Measurements from ENCODE around the gene ERAS. TPM values are rescaled to one million over a fixed set of nuclear protein-coding genes. Genes with fewer than 3 reads are reported as not detected.

ERAS gene
- total and polyA plus RNA-seq, 2 of the 13 experiments (the other 11 are each of a cell fraction or from before 2014, with no cell fraction given): 0.21 to 0.22 TPM

DNA sequence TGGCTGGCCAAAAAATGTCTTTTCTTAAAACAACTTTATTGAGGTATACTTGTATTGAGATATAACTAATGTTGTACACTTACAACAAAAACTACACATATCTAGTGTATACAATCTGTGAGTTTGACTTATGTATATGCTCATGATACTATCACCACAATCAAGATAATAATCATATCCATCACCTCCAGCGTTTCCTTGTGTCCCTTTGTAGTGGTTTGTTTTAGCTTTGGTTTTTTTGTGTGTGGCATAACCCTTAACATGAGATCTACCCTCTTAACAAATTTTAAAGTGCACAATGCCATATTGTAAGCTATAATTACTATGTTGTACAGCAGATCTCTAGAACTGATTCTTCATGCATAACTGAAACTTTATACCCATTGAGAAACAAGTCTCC, 22.5 kb downstream of the ERAS start:
- BruUV-seq (replicated peaks): no TSS peak
- no peaks in the 10 kb centered on the region for H3K36me3 ChIP-seq (replicated peaks in 1 of 2; ENCODE audit: control insufficient read depth in 1 of 2, insufficient read depth in 2 of 2, low read length in 2 of 2)
- no peaks in the 10 kb centered on the region for H4K20me1 ChIP-seq (ENCODE audit: insufficient read depth, low read length)
- no peak overlapping the region for H3K27ac ChIP-seq (ENCODE audit: extremely low read length, insufficient read depth, low read length)
- H3K9me3 ChIP-seq (ENCODE audit: low read length): no peaks in the 10 kb centered on the region
- H3K79me2 ChIP-seq (ENCODE audit: insufficient read depth, low read length): no peaks in the 10 kb centered on the region
- no peak overlapping the region for H3K9ac ChIP-seq (ENCODE audit: insufficient read depth, low read depth, low read length)
- intact Hi-C loops (cut with micrococcal nuclease; ENCODE audit: unreplicated experiment) (no loop called here), in situ Hi-C loops (cut with HindIII; ENCODE audit: extremely low pct_ligation_motif_present, low pct_unique_long_range_greater_than_20kb) (no loop called here)
- CTCF ChIA-PET (ENCODE audit: low intra/inter-chr PET ratio, low total read pairs): no interaction called here
- no peak overlapping the region for H3K4me3 ChIP-seq (replicated peaks in 1 of 3; ENCODE audit: insufficient read depth in 1 of 3, low read depth in 2 of 3, low read length in 3 of 3)
- ATAC-seq: no peak
- no peak overlapping the region for H2AFZ ChIP-seq (ENCODE audit: low read length)
- FAIRE-seq: no peak
- H3K27me3 ChIP-seq (ENCODE audit: control insufficient read depth in 1 of 2, insufficient read depth in 2 of 2, low read length in 2 of 2): no peaks in the 10 kb centered on the region
- peaks cover 23% of the 10 kb centered on the region; the same call in 1 of the 2 replicates for H3K4me1 ChIP-seq (ENCODE audit: insufficient read depth, low read length)
- no peak for TF ChIP-seq FLYWCH1 (CRISPR knock-in tag; IDR thresholded peaks at IDR 0.05)
- no peak for TF ChIP-seq ZFP36L1 (CRISPR knock-in tag; IDR thresholded peaks at IDR 0.05)
- TF ChIP-seq, protein P1, sequence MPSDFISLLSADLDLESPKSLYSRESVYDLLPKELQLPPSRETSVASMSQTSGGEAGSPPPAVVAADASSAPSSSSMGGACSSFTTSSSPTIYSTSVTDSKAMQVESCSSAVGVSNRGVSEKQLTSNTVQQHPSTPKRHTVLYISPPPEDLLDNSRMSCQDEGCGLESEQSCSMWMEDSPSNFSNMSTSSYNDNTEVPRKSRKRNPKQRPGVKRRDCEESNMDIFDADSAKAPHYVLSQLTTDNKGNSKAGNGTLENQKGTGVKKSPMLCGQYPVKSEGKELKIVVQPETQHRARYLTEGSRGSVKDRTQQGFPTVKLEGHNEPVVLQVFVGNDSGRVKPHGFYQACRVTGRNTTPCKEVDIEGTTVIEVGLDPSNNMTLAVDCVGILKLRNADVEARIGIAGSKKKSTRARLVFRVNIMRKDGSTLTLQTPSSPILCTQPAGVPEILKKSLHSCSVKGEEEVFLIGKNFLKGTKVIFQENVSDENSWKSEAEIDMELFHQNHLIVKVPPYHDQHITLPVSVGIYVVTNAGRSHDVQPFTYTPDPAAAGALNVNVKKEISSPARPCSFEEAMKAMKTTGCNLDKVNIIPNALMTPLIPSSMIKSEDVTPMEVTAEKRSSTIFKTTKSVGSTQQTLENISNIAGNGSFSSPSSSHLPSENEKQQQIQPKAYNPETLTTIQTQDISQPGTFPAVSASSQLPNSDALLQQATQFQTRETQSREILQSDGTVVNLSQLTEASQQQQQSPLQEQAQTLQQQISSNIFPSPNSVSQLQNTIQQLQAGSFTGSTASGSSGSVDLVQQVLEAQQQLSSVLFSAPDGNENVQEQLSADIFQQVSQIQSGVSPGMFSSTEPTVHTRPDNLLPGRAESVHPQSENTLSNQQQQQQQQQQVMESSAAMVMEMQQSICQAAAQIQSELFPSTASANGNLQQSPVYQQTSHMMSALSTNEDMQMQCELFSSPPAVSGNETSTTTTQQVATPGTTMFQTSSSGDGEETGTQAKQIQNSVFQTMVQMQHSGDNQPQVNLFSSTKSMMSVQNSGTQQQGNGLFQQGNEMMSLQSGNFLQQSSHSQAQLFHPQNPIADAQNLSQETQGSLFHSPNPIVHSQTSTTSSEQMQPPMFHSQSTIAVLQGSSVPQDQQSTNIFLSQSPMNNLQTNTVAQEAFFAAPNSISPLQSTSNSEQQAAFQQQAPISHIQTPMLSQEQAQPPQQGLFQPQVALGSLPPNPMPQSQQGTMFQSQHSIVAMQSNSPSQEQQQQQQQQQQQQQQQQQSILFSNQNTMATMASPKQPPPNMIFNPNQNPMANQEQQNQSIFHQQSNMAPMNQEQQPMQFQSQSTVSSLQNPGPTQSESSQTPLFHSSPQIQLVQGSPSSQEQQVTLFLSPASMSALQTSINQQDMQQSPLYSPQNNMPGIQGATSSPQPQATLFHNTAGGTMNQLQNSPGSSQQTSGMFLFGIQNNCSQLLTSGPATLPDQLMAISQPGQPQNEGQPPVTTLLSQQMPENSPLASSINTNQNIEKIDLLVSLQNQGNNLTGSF (CRISPR knock-in tag; IDR thresholded peaks at IDR 0.05): no peak
- H3K4me2 ChIP-seq (ENCODE audit: low read depth, low read length): no peak overlapping the region
- 6% methylated on average over 1 of the region's 1 CpG for WGBS (ENCODE audit: low lambda C conversion rate)
- no peak for DNase-seq (ENCODE audit: low spot score)
- POLR2A ChIA-PET: no interaction called here

DNA sequence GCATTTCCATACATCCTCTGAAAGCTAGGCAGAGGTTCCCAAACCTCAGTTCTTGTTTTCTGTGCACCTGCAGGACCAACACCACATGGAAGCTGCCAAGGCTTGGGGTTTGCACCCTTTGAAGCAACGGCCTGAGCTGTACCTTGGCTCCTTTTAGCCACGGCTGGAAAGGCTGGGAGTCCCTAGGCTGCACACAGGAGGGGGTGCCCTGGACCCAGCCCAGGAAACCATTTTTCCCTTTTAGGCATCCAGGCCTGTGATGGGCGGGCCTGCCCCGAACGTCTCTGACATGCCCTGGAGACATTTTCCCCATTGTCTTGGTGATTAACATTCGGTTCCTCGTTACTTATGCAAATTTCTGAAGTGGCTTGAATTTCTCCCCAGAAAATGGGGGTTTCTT, 26.5 kb downstream of the ERAS start:
- Histone ChIP-seq H2AFZ (ENCODE audit: low read length) (no peak overlapping the region), H3K79me2 (ENCODE audit: insufficient read depth, low read length) (no peaks in the 10 kb centered on the region), H3K27ac (ENCODE audit: extremely low read length, insufficient read depth, low read length) (no peak overlapping the region), H3K27me3 (ENCODE audit: control insufficient read depth in 1 of 2, insufficient read depth in 2 of 2, low read length in 2 of 2) (no peaks in the 10 kb centered on the region), H4K20me1 (ENCODE audit: insufficient read depth, low read length) (no peaks in the 10 kb centered on the region), H3K9me3 (ENCODE audit: low read length) (no peaks in the 10 kb centered on the region), H3K9ac (ENCODE audit: insufficient read depth, low read depth, low read length) (no peak overlapping the region), H3K36me3 (replicated peaks in 1 of 2; ENCODE audit: control insufficient read depth in 1 of 2, insufficient read depth in 2 of 2, low read length in 2 of 2) (no peaks in the 10 kb centered on the region), H3K4me1 (ENCODE audit: insufficient read depth, low read length) (peaks cover 23% of the 10 kb centered on the region; the same call in 1 of the 2 replicates), H3K4me3 (replicated peaks in 1 of 3; ENCODE audit: insufficient read depth in 1 of 3, low read depth in 2 of 3, low read length in 3 of 3) (no peak overlapping the region), H3K4me2 (ENCODE audit: low read depth, low read length) (no peak overlapping the region)
- WGBS (ENCODE audit: low lambda C conversion rate): 60% methylated on average over 3 of the region's 7 CpGs
- CTCF ChIA-PET (ENCODE audit: low intra/inter-chr PET ratio, low total read pairs): no interaction called here
- POLR2A ChIA-PET: interaction anchor here (1.1 kb wide), 1 partner anchor 45 kb away, joined by 3 read pairs; the partner anchor contains the start of genes PQBP1 and TIMM17B
- DNase-seq (ENCODE audit: low spot score) (no peak), ATAC-seq (no peak), FAIRE-seq (no peak)
- no TSS peak for BruUV-seq (replicated peaks)
- intact Hi-C loops (cut with micrococcal nuclease; ENCODE audit: unreplicated experiment): no loop called here
- in situ Hi-C loops (cut with HindIII; ENCODE audit: extremely low pct_ligation_motif_present, low pct_unique_long_range_greater_than_20kb): no loop called here
- TF ChIP-seq, protein P1 (CRISPR knock-in tag; IDR thresholded peaks at IDR 0.05): no peak
- TF ChIP-seq ZNF484 (CRISPR knock-in tag; IDR thresholded peaks at IDR 0.05; ENCODE audit: borderline replicate concordance, low read depth): no peak
- no peak for TF ChIP-seq ZNF441 (CRISPR knock-in tag; IDR thresholded peaks at IDR 0.05; ENCODE audit: borderline replicate concordance)
- TF ChIP-seq ZNF709 (CRISPR knock-in tag; IDR thresholded peaks at IDR 0.05): no peak

All from HepG2 (cell line).